ENCODE results near the gene ABHD17C.
"Not testable (repeated sequence)": the region's sequence is repeated elsewhere in the genome, so short reads cannot be mapped to it uniquely, and the experiment has no call there.

The ABHD17C gene

GRCh38 chr15:80730926-80731325, 35.8 kb downstream of the ABHD17C start:
- DNase-seq (ENCODE audit: low read depth), result no peak

DNA sequence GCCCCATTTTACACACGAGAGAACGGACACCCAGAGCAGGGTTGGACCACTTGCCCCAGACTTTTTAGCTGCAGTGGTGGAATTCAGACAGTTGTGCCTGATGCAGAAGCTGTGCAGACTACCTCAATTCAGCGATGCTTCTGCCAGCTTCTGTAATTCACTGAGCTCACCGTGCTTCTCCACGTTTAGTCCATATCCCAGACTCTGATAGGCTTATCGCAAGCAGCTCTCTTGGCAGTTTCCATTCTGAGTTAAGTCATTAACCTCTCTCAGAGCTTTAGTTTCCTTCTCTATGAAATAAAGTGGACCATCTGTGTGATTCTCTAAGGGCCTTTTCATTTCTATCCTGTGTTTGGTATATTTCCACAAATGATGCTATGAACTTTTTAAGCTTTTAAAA, 37.1 kb downstream of the ABHD17C start:
- DNase-seq (ENCODE audit: low read depth), result no peak

GRCh38 chr15:80732818-80733217, 37.7 kb downstream of the ABHD17C start:
- no peak for DNase-seq (ENCODE audit: low read depth)

- no peak for DNase-seq (ENCODE audit: low read depth)
Observed at GRCh38 chr15:80733460-80733859, 38.4 kb downstream of the ABHD17C start.

DNA sequence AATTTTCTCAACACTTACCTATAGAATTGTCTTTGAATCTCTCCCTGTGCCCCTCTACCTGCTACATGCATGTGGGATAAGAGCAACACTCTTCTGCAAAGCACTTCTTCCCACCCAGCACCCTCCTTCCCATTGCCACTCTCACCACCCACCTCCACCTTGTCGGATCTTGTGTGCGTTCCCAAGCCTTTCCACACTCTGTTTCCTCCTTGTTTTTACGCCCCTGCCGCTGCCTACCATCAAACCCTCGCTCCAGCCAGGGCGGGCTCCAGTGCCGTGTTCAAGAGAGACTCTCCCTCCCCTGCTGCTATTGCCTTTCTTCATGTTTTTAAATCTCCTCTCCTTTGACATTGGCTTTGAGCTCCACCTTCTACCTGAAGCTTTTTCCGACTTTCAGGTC, 40.2 kb downstream of the ABHD17C start:
- no peak for DNase-seq (ENCODE audit: low read depth)

- no peak for DNase-seq (ENCODE audit: low read depth)
Observed at GRCh38 chr15:80736560-80736959, 41.5 kb downstream of the ABHD17C start.

DNA sequence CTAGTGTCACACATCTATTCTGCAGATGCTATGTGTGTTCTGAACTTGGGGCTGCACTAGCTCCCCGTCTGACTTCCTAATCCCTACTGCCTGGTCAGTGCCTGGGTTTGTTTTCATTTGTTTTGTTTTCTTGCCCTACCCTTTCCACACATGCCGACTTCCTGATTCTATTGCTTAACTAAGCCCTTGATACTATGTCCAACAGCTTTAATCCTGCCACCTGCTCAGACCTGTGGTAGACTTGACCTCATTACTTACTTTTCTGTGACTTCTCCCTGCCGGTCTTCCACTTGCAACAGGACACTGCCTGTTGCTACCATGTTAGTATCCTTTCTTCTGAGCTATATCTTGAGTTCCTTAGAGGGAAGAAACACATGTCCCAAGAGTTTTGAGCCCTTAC, 44.8 kb downstream of the ABHD17C start:
- DNase-seq (ENCODE audit: low read depth), result no peak

GRCh38 chr15:80742081-80742480, 47.0 kb downstream of the ABHD17C start:
- DNase-seq (ENCODE audit: low read depth), result no peak

- no peak for DNase-seq (ENCODE audit: low read depth)
Observed at GRCh38 chr15:80743189-80743833, 48.2 kb downstream of the ABHD17C start.

GRCh38 chr15:80744415-80744814, 49.3 kb downstream of the ABHD17C start:
- DNase-seq (ENCODE audit: low read depth), result no peak

DNA sequence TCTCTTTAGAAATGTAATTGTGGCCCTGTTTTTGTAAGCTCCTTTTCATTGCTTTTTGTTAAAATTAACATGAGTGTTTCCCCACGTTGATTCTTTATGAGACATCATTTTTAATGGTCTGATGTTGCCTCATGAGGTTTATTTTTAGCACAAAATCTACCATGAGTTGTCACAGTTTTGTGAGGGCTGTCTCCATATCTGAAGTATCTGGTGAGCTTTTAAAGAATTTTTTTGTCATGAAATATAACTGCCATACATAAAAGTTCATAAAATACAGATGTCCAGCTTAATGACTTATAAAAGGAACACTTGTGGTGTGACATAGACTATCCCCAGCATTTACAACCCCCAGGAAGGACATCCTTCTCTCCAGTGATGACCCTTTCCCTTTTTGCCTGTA, 49.7 kb downstream of the ABHD17C start:
- no peak for DNase-seq (ENCODE audit: low read depth)

- no peak for DNase-seq (ENCODE audit: low read depth)
Observed at GRCh38 chr15:80745888-80746287, 50.8 kb downstream of the ABHD17C start.

DNA sequence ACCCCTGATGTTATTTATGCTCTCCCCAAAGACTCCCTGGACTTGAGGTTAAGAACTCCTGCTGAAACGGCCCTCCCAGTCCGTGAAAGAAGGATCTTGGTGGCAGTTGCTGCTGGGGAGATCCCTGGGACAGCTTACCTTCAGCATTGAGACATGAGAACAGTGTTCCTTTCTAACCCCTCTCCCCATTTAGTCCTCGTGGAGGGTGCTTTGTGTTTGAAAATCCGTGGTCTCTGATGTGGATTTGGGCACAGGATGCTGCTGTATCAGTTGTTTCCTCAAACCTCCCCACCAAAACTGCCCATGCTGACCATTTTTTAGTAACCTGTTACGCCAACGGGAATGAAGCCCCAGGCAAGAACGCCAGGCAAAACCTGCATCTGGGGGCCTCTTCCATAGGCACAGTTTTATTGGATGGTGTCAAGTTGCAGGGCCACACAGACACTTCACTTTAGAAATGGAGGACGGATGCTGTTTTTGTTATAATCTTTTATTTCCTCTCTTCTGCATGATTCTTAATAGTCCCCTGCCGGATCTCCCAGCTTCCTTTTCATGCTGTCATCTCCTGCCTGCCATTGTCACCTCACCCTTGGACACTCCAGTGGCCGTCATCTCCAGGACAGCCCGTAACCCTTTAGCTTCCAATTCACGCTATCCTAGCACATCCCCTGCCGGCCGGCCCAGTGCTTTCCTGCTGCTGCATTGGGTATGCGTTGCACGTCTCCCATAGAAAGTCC, 52.4 kb downstream of the ABHD17C start:
- no peak for DNase-seq (ENCODE audit: low read depth)

DNA sequence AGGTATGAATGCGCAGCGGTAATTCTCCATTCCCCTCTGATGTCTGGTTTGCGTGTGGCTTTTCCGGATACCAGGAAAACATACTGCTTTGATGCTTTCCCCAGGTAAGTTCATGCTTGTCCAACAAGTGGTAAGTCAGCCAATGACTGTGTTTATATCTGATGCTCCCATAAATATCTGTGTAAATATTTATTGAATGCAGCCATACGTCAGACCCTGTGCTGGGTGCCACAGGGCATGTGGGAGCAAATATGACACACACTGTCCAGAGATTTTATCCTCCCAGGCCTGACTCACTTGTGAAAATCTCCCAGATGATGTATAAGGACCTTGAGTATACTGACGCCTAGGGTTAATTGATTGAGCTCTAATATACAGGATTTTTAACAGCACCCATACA, 54.5 kb downstream of the ABHD17C start:
- no peak for DNase-seq (ENCODE audit: low read depth)

DNA sequence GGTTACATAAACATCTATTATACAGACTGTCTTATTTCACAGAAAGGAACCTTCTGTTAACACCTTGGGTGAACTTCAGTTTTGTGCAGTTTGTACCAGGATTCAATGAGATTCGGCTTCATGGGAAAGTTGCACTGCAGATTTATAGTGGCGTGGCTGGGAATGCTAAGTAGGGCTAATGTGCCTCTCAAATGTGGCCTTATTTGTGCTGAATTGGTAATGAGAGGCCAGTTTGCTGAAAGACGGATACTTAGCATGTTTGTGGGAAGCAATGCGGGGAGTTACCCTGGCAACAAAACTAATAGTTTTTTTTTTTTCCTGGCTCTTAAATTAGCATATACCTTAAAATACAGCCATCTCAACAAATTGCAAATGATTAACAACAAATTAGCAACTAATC, 55.5 kb downstream of the ABHD17C start:
- DNase-seq (ENCODE audit: low read depth), result no peak

DNA sequence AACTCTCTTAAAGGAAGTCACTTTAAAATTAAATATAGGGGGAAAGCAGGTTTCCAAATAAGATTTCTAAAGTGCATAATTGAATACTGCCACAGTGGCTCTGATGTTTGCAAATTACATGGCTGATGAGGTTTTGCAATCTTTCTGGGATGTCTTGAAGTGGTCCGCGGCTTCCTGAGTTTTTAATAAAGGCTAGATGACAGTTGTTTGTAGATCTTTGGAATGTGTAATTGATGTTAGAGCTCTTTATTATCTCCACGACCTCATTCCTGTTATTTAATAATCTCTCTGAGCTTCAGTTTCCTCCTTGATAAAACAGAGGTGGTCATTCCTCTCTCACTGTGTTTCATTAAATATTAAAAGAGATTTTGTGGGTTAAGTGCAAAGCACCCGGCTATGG, 57.1 kb downstream of the ABHD17C start:
- no peak for DNase-seq (ENCODE audit: low read depth)

DNA sequence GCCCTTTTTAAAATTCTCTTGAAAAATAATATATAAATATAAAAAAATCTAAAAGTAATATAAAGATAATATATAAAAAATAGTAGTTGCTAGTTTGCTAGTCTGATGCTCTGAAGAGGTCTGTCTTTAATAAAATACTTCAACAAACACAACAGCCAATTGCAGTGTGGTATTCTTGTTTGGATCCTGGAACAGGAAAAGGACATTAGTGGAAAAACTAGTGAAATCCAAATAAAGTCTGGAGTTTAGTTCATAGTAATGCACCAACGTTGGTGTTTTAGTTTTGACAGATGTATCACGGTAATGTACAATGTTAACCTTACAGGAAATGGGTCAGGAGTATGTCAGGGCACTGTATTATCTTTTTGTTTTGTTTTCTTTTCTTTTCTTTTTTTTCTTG, 58.1 kb downstream of the ABHD17C start:
- no peak for DNase-seq (ENCODE audit: low read depth)

- no peak for DNase-seq (ENCODE audit: low read depth)
Observed at GRCh38 chr15:80754014-80754413, 58.9 kb downstream of the ABHD17C start.

DNA sequence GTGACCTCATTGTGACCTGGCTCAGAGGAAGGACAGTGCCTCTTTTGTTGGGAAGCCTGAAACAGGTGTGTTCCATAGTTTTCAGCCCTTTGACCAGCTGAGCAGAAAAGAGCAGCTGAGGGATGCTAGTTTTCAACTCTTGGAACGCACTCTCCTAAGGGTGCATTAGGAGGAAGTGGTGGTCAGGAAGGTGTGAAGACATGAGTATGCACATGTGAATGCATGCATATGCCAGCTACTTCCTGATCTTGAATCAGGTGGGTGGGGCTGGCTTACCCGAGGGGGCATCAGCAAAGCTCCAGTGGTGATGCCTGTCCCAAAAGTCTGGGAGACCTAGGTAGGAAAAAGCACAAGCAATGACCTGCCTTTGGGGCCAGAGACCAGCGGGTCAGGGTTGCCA, 60.8 kb downstream of the ABHD17C start:
- no peak for DNase-seq (ENCODE audit: low read depth)

- no peak for DNase-seq (ENCODE audit: low read depth)
Observed at GRCh38 chr15:80758130-80758745, 63.1 kb downstream of the ABHD17C start.

DNA sequence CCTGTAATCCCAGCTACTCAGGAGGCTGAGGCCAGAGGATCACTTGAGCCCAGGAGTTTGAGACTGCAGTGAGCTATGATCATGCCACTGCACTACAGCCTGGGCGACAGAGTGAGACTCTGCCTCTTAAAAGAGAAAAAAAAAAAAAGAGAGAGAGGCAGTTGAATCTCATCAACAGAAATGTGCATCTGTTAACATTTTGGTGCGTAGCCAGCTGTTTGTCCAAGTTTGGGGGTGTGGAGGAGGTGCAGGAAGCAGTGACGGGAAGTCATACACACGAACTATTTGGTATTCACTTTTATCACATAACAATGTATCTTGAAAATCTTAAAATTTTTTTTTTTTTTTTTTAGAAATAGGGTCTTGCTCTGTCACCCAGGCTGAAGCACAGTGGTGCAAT, 65.8 kb downstream of the ABHD17C start:
- DNase-seq (ENCODE audit: low read depth), result no peak

DNA sequence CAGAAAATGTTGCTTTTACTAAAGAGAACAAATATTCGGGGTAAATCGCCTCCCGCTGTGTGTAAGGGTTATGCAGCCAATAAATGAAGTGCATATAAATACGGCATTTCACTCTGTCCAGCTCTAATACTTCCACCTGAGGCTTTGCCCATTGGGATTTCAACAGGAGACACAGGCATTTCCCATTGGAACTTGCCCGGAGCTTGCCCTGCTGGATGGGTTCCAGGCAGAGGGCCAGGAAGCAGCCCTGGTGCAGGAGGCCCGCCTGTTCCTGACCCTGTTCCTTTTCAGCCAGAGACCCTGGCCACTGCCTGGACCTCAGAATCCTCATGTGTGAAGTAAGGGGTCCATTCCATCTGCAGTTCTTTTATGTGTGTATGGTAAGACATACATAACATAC, 66.6 kb downstream of the ABHD17C start:
- DNase-seq (ENCODE audit: low read depth), result no peak

DNA sequence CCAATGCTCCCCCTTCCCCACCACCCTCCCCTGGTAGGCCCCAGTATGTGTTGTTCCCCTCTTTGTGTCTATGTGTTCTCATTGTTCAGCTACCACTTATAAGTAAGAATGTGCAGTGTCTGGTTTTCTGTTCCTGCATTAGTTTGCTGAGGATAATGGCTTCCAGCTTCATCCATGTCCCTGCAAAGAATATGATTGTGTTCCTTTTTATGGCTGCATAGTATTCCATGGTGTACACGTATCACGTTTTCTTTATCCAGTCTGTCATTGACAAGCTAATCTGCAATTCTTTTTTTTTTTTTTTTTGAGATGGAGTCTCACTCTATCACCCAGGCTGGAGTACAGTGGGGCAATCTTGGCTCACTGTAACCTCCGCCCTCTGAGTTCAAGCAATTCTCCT, 68.1 kb downstream of the ABHD17C start:
- DNase-seq (ENCODE audit: low read depth), result not testable (repeated sequence)

GRCh38 chr15:80764535-80764934, 69.4 kb downstream of the ABHD17C start:
- DNase-seq (ENCODE audit: low read depth), result no peak
